DMS53 treated with DMSO at 0.1 percent for 48 hours (cell line): ENCODE data around the gene ABTB2.

Experiments
- DNase-seq: peaks from one replicate; lab custom pipeline; 2025; ENCODE audit not compliant: unreplicated experiment; lab: John Stamatoyannopoulos, UW

Gene ABTB2

DNA sequence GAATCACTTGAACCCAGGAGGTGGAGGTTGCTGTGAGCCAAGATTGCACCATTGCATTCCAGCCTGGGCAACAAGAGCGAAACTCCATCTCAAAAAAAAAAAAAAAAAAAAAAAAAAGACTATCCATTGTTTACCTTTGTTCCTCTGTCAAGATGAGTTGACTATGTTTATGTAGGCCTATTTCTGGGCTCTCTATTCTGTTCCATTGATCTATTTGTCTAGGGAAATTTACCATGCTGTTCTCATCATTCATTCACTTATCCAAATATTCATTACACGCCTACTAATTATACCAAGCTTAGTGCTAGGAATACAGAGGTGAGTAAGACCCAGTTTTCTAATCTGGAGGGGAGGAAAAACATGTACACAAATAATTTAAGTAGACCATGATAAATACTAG is 139.1 kb downstream of the ABTB2 start:
- peak; percentile 26 for DNase-seq

GRCh38 chr11:34218067-34218466 is 139.7 kb downstream of the ABTB2 start:
- no peak for DNase-seq

- no peak for DNase-seq
Observed at GRCh38 chr11:34216706-34217105, 141.1 kb downstream of the ABTB2 start.

- no peak for DNase-seq
Observed at GRCh38 chr11:34215806-34216453, 141.9 kb downstream of the ABTB2 start.

DNA sequence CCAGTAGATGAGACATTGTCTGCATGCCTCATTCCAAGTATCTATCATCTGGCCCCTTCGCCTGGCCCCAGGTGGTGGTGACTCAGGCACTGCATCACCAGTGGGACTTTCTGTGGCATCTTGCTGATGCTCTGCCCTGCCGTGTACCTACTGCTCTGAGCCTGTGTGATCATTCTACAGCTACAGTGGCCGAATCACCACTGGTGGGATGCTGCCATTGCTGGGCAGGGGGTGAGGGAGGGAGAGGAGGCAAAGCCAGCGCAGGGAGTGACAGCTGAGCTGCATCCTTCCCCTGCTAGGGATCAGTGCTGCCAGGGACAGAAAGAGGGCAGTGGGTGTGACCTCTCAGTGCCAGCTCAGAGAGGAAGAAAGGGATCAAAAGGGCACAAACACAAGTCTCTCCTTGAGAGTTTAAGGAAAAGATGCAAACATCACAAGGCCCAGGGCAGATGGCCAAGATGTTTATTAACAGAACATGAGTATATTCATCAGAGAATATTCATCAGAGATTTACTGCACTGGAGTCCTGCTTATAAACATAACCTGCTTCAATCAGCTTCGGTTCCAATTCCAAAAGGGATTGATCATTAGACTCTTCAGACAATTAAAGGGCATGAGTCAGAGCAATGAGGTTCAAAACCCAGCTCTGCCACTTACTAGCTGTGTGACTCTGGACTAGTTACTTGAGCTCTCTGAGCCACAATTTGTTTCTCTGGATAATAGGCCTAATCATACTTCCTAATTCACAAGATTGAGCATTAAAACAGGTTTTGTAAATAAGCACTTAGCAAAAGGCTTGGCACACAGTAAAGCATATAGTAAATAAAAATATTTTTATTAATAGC is 142.6 kb downstream of the ABTB2 start:
- peak; percentile 7 for DNase-seq

- DNase-seq: no peak
Observed at GRCh38 chr11:34213366-34213765, 144.4 kb downstream of the ABTB2 start.

DNA sequence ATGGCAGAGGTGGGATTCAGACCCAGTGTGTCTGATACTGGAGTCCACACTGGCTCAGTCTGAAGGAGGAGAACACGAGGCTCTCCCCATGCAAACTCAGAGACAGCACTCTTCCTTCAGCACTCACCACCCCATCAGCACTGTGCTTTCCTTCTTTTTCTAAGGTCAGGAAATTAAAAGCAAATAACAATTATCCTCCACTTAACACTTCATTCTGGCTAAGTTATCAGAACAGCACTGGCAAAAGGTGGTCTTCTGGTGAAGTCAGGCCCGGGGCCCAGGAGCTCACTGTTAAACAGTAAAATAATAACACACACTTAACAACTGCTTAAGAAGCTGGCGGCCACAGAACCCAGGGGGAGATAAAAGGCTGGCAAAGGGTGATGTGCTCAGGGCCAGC is 145.2 kb downstream of the ABTB2 start:
- no peak for DNase-seq

DNA sequence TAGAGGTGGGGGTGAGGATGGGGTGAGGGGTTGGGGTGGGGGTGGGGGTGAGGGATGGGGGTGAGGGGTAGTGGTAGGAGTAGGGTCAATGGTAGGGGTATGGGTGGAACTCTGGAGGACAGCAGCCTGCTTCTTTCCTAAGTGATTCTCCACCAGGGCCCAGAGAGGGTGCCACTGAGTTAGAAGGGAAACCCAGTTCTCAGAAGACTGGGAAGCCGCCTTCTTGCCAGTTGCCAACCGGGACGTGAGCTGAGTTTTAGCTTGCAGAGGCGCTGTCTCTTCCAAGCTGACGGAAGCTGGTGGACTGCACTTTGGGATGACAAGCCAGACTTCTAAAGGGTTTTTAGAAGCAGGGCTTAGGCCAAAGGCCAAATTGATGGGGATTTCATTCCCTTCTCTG is 148.0 kb downstream of the ABTB2 start:
- no peak for DNase-seq

DNA sequence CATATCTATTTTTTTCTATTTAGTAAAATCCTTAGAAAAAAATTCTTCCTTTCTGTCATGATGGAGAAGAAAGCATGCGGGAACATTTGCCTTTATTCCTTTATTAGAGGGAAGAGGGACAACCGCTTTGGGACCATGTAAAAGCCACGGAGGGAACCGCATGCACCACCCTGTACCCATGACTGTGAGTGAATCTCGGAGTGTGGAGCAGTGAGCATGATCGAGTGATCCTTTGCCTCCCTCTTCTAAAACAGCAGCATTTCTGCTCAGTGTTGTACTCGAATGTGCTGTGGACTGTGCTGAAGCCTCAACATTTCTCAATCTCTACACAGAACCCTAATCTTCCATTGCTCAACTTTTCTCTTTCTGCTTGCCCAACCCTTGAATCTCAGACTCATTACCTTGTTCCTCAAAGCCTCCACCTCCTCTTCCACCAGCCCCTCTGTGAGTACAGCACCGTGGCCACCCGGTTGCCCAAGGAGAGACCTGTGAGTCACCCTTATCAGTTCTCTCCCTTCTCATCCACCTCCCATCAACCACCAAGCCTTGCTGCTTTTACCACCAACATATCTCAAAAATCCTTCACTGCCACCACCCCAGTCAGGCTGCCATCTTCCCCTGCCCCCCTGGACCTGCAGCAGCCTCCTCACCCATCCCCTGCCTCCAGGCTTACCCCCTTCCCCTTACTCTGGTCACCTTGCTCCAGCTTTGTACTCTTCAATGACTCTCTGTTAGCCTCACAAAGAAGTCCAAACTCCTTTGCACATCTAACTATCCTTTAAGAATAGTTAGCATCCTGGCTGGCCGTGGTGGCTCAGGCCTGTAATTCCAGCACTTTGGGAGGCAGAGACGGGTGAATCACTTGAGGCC is 149.3 kb downstream of the ABTB2 start:
- DNase-seq: no peak

DNA sequence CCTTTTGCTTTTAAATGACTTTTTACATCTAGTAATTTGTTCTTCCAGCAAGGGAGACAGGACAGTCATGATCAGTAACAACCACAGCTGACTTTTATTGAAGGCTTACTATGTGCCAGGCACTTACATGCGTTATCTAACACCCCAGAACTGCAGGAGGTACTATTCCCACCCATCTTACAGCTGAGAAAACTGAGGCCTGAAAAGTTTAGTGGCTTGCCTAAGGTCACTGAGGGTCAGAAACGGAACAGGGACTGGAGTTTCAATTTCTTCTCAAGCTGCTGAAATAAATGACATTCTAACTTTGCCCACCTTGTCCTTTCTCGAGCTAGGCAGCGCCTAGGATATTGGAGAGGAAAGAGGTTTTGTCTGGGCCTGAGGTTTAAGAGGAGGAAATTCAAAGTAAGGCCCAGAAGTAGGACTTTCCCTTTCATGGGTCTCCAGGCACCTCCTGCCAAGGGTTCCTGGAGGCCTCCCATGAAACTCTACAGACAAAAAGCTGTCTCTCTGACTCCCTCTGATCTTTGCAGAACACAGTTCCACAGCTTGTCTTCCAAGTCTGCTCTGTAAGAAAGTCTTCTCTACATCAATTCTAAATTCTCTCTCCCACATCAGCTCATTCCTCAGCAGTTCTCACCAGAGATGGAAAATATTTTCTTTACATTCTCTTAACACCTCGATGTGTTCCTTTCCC is 150.2 kb downstream of the ABTB2 start:
- no peak for DNase-seq

DNA sequence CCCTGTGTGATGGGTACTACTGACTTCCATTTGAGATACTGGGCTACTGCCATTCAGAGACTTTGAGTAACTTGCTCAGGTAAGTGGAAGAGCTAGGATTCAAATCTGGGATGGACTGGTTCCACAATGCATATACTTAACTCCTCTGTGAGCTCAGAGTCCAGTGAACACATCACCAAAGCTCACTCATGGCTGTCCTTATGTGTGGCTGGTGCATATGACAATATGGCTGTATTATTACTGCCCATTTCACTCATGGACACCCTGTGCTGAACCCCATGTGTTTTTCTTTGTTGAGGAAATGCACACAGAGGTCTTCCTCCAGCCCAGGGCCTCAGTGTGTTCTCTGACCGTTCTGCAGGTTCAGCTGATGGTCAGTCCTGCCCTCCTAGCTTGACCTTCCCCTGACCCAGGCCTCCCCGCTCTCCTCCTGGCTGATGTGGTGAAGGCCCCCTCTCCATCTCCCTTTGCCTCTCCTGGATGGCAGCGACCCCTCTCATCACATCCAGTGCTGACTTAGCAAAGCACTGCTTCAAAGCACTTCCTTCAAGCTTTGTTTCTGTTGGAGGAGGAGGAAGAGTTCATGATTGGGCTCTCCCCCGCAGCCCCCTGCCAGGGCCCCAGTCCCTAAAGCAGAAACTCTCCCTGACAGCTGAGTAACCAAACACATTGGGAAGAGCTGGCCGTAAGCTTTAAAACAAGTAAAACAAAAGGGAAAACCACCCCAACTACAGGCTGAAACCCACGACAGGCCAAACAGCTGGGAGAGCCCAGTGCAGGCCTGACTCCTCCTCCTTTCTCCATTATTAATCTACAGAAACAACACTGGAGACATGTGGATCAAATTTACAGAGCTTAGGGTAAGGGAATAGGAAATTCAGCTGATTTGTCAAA is 151.2 kb downstream of the ABTB2 start:
- DNase-seq: no peak

DNA sequence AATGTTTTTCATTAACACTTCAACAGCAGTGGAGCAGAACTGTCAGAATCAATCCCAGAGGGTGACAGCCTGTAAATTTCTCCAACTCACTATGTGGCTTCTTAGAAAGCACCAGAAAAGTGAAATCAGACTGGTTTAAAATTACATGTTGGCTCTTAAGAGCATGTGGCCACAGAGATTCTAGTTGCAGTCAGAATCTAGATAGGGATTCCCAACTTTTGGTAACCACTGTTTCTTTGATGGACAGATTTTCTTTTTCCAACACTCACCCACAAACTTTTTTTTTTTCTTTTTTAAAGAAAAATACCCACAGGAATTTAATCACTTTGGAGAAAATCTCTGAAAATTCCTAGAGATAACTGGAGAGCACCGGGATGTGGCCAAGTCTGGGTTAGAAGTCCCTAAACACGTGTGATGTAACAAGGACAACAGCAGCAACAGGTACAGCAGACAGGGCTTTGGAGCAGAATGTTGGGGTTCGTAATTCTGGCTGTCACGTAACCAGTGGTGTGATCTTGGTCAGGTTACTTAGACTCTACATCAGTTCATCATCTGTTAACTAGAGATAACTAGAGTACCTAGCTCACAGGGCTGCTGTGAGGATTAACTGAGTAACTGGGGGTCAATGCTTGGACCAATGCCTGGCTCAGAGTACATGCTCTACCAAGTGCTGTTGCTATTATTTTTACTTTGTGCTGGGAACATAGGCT is 152.3 kb downstream of the ABTB2 start:
- no peak for DNase-seq

GRCh38 chr11:34204396-34205279 is 153.2 kb downstream of the ABTB2 start:
- DNase-seq: peak; percentile 35

- DNase-seq: no peak
Observed at GRCh38 chr11:34203377-34203871, 154.4 kb downstream of the ABTB2 start.

DNA sequence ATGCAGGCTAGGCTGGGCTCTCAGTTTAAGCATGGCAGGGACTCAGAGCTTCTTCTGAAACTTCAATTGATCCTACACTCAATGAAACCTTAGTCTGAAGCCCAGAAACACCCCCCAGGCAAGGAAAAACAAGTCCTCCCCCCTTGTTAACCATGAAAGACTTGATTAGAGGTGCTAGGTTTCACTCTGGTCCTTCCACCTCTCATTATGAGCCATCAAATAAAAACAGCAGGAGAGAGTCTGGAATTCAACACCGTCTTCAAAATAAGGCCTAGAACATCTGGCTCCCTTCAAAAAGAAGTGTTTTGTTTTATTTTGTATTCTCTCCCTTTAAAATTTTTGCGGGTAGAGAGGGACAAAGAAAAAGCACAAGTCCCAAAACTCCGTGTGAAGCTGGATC is 156.7 kb downstream of the ABTB2 start:
- DNase-seq: no peak

DNA sequence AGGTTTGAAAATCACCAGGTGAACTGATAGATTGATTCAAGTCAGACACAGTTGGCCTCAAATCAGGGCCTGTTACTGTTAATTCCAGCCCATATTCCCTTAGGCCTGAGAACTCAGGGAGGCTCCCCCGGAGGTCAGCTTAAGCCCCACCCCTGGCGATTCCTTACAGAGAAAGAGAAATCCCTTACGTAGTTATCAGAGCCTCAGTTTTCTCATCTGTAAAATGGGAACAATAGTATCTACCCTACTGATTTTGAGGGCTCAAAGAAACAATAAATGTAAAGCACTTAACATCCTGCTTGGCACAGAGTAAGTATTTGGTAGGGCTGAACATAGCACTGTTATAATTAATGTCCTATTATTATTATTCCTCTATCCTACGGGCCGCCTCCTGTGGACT is 158.3 kb downstream of the ABTB2 start:
- DNase-seq: no peak

DNA sequence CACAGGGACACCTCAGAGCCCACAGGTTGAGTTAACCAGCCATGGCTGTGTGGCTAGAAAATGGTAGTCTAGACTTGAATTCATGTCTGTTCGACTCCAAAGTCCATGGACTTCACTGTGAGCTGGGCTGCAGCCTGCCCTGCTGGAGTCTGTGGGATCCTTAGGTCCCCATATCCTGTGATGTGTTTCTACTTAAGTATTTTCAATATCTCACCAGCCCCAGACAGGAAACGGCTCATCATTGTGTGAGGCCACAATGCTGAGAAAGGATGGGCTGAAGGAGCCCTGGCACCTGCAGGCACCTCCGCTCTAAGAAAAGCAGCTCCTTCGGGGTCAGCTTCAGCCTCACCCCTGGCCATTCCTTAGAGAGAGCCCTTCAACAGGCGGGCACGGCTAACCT is 159.3 kb downstream of the ABTB2 start:
- DNase-seq: no peak

DNA sequence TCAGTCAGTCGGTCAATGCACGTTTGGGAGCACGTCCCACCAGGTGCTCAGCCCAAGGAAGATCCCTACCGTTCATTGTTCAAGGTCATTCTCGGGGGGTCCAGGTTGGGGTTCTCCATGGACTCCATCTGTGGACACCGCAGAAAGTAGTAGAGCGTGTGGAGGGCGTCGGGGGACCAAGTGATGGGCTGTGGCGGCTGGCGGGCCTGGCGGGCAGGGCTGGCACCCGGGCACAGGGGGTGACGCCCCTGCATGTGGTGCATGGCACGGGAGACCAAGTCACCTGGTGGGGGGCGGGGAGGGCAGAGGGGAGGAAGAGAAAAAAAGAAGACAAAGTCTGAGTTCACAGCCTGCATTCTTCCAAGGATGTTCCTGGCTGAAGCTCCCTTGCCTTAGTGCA is 160.6 kb downstream of the ABTB2 start:
- DNase-seq: no peak
